ENCODE measurements around the gene RNF150.
"Not testable (repeated sequence)": the region's sequence is repeated elsewhere in the genome, so short reads cannot be mapped to it uniquely, and the experiment has no call there.

The RNF150 gene

DNA sequence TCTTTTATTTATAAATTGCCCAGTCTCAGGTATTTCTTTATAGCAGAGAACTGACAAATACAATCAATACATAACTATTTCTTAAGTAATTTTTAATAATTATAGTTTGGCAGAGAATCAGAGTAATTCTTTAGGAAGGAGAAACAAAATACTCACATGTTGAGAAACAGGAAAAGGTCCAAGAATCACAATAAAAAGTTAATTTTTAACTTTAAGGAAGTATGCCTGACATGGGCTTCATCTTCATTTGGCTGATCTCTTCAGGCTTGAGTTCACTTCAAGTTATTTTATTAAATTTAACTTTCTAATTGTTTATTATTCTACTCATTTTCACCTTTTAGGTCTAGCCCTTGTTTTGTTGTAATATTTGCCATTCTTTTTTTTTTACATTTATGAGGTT lies 36.1 kb upstream of the RNF150 start:
- Histone ChIP-seq H3K4me1 (ENCODE audit: insufficient read depth, insufficient read length) (no peaks in the 10 kb centered on the region), H3K36me3 (ENCODE audit: insufficient read depth, insufficient read length, low read length) (no peaks in the 10 kb centered on the region), H3K4me3 (ENCODE audit: insufficient read length, low read depth) (no peak overlapping the region), H3K9ac (ENCODE audit: insufficient read length, low read depth) (no peak overlapping the region), H3K9me3 (ENCODE audit: insufficient read depth, low read length) (no peaks in the 10 kb centered on the region), H3K27me3 (ENCODE audit: insufficient read depth, insufficient read length) (no peaks in the 10 kb centered on the region)
- no peak for DNase-seq (ENCODE audit: low read depth, low spot score)
- TF ChIP-seq ZNF274 (IDR thresholded peaks at IDR 0.05; ENCODE audit: low read depth, low read length) (no peak), YY1 (IDR thresholded peaks at IDR 0.05; ENCODE audit: insufficient read depth, insufficient read length) (no peak), SUZ12 (IDR thresholded peaks at IDR 0.05; ENCODE audit: extremely low read depth, insufficient read depth, insufficient read length) (no peak)

DNA sequence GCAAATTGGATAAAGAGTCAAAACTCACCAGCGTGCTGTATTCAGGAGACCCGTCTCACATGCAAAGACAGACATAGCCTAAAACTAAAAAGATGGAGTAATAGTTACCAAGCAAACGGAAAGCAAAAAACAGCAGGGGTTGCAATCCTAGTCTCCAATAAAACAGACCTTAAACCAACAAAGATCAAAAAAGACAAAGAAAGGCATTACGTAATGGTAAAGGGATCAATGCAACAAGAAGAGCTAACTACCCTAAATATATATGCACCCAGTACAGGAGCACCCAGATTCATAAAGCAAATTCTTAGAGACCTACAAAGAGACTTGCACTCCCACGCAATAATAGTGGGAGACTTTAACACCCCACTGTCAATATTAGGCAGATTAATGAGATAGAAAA lies 31.7 kb upstream of the RNF150 start:
- H3K4me3 ChIP-seq (ENCODE audit: insufficient read length, low read depth); H3K9me3 ChIP-seq (ENCODE audit: insufficient read depth, low read length); DNase-seq (ENCODE audit: low read depth, low spot score); H3K9ac ChIP-seq (ENCODE audit: insufficient read length, low read depth); H3K27me3 ChIP-seq (ENCODE audit: insufficient read depth, insufficient read length); H3K36me3 ChIP-seq (ENCODE audit: insufficient read depth, insufficient read length, low read length); H3K4me1 ChIP-seq (ENCODE audit: insufficient read depth, insufficient read length): not testable (repeated sequence)

DNA sequence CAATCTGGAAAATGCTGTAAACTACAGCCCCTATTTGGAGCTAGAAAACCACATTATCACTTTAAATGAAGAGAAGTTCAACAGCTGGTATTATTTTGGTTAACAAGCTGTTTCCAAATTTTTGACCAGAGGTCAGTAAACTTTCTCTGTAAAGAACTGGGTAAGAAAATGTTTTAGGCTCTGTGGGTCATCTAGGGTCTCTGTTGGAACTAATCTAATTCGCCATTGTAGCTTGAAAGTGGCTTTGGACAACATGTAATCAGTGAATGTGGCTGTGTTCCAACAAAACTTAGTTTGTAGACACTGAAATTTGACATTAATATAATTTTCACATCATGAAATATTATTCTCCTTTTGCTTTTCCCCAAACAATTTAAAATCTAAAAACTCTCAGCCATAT lies 25.8 kb upstream of the RNF150 start:
- no peak overlapping the region for H3K4me3 ChIP-seq (ENCODE audit: insufficient read length, low read depth)
- peaks cover 7% of the 10 kb centered on the region; the same call in 1 of the 2 replicates for H3K9me3 ChIP-seq (ENCODE audit: insufficient read depth, low read length)
- H3K9ac ChIP-seq (ENCODE audit: insufficient read length, low read depth) = no peak overlapping the region
- TF ChIP-seq ZNF274 (IDR thresholded peaks at IDR 0.05; ENCODE audit: low read depth, low read length) = no peak
- TF ChIP-seq YY1 (IDR thresholded peaks at IDR 0.05; ENCODE audit: insufficient read depth, insufficient read length) = no peak
- no peak for TF ChIP-seq SUZ12 (IDR thresholded peaks at IDR 0.05; ENCODE audit: extremely low read depth, insufficient read depth, insufficient read length)
- H3K4me1 ChIP-seq (ENCODE audit: insufficient read depth, insufficient read length) = no peaks in the 10 kb centered on the region
- H3K27me3 ChIP-seq (ENCODE audit: insufficient read depth, insufficient read length) = no peaks in the 10 kb centered on the region
- no peak for DNase-seq (ENCODE audit: low read depth, low spot score)
- no peaks in the 10 kb centered on the region for H3K36me3 ChIP-seq (ENCODE audit: insufficient read depth, insufficient read length, low read length)

- no peak for TF ChIP-seq YY1 (IDR thresholded peaks at IDR 0.05; ENCODE audit: insufficient read depth, insufficient read length)
- TF ChIP-seq ZNF274 (IDR thresholded peaks at IDR 0.05; ENCODE audit: low read depth, low read length) = no peak
- no peak for TF ChIP-seq SUZ12 (IDR thresholded peaks at IDR 0.05; ENCODE audit: extremely low read depth, insufficient read depth, insufficient read length)
- Histone ChIP-seq H3K27me3 (ENCODE audit: insufficient read depth, insufficient read length) (no peaks in the 10 kb centered on the region), H3K36me3 (ENCODE audit: insufficient read depth, insufficient read length, low read length) (no peaks in the 10 kb centered on the region), H3K9me3 (ENCODE audit: insufficient read depth, low read length) (peaks cover 7% of the 10 kb centered on the region; the same call in 1 of the 2 replicates), H3K4me1 (ENCODE audit: insufficient read depth, insufficient read length) (no peaks in the 10 kb centered on the region), H3K4me3 (ENCODE audit: insufficient read length, low read depth) (no peak overlapping the region), H3K9ac (ENCODE audit: insufficient read length, low read depth) (no peak overlapping the region)
- DNase-seq (ENCODE audit: low read depth, low spot score) = peak; percentile 5
Observed at GRCh38 chr4:141158219-141158618, 24.9 kb upstream of the RNF150 start.

DNA sequence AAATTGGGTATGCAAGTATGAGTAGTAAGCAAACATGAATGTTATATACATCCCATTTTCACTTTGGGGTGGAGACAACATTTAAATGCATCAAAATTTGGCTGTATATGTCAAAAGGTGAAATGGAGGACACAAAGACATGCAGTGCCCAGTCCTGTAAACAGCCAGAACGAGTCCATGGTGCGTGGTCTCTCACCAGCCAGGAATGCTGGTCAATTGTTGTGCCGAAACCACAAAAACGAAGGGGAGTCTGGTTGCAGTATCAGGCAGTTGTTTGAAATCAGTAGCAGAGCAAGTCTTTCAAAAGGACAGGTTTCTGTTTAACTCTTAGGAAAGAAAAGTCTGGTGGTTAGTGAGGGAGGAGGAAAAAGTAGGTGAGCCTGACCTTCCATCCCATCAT lies 22.3 kb upstream of the RNF150 start:
- H3K36me3 ChIP-seq (ENCODE audit: insufficient read depth, insufficient read length, low read length) = no peaks in the 10 kb centered on the region
- no peaks in the 10 kb centered on the region for H3K27me3 ChIP-seq (ENCODE audit: insufficient read depth, insufficient read length)
- TF ChIP-seq YY1 (IDR thresholded peaks at IDR 0.05; ENCODE audit: insufficient read depth, insufficient read length) = no peak
- no peak for TF ChIP-seq ZNF274 (IDR thresholded peaks at IDR 0.05; ENCODE audit: low read depth, low read length)
- no peak for TF ChIP-seq SUZ12 (IDR thresholded peaks at IDR 0.05; ENCODE audit: extremely low read depth, insufficient read depth, insufficient read length)
- DNase-seq (ENCODE audit: low read depth, low spot score) = no peak
- H3K9ac ChIP-seq (ENCODE audit: insufficient read length, low read depth) = no peak overlapping the region
- no peak overlapping the region for H3K4me3 ChIP-seq (ENCODE audit: insufficient read length, low read depth)
- no peaks in the 10 kb centered on the region for H3K4me1 ChIP-seq (ENCODE audit: insufficient read depth, insufficient read length)
- H3K9me3 ChIP-seq (ENCODE audit: insufficient read depth, low read length) = no peaks in the 10 kb centered on the region

DNA sequence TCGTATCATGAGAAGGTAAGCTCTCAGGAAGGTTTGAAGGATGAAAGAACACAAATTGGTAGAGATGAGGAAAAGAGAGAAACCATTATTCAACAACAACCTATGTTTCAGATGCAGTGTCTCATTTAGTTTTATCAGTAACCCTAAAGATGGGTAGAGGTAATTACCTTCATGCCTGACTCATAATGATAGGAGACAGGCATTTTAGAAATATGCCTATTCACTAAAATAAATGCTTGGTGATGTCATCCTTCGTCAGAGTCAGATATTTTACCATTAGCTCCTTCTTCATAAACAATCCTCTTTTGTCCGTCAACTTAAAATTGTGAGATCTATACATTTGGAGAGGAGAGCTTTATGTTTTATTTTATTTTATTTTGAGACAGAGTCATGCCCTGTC lies 21.5 kb upstream of the RNF150 start:
- H3K9me3 ChIP-seq (ENCODE audit: insufficient read depth, low read length) = no peaks in the 10 kb centered on the region
- H3K4me3 ChIP-seq (ENCODE audit: insufficient read length, low read depth) = no peak overlapping the region
- no peaks in the 10 kb centered on the region for H3K4me1 ChIP-seq (ENCODE audit: insufficient read depth, insufficient read length)
- no peak for DNase-seq (ENCODE audit: low read depth, low spot score)
- H3K9ac ChIP-seq (ENCODE audit: insufficient read length, low read depth) = no peak overlapping the region
- TF ChIP-seq YY1 (IDR thresholded peaks at IDR 0.05; ENCODE audit: insufficient read depth, insufficient read length) = no peak
- no peaks in the 10 kb centered on the region for H3K27me3 ChIP-seq (ENCODE audit: insufficient read depth, insufficient read length)
- H3K36me3 ChIP-seq (ENCODE audit: insufficient read depth, insufficient read length, low read length) = no peaks in the 10 kb centered on the region

GRCh38 chr4:141153751-141154510 lies 20.7 kb upstream of the RNF150 start:
- no peaks in the 10 kb centered on the region for H3K27me3 ChIP-seq (ENCODE audit: insufficient read depth, insufficient read length)
- no peaks in the 10 kb centered on the region for H3K9me3 ChIP-seq (ENCODE audit: insufficient read depth, low read length)
- no peak for DNase-seq (ENCODE audit: low read depth, low spot score)
- TF ChIP-seq SUZ12 (IDR thresholded peaks at IDR 0.05; ENCODE audit: extremely low read depth, insufficient read depth, insufficient read length) (no peak), YY1 (IDR thresholded peaks at IDR 0.05; ENCODE audit: insufficient read depth, insufficient read length) (no peak), ZNF274 (IDR thresholded peaks at IDR 0.05; ENCODE audit: low read depth, low read length) (no peak)
- no peak overlapping the region for H3K9ac ChIP-seq (ENCODE audit: insufficient read length, low read depth)
- no peak overlapping the region for H3K4me3 ChIP-seq (ENCODE audit: insufficient read length, low read depth)
- H3K4me1 ChIP-seq (ENCODE audit: insufficient read depth, insufficient read length) = no peaks in the 10 kb centered on the region
- H3K36me3 ChIP-seq (ENCODE audit: insufficient read depth, insufficient read length, low read length) = no peaks in the 10 kb centered on the region

Measured in NT2/D1 (cell line).